Sigmoid colon (tissue), 4 donors: ENCODE results near the gene PPP2R3C.

Source experiments
- CTCF ChIP-seq, 4 experiments: fragments of 450-650 bp in 3 of 4; fragments of 200-600 bp in 1 of 4; IDR thresholded peaks; one replicate each; pipeline ENCODE4 v1.5.1; 2016 to 2019; ENCODE audit warnings: antibody characterized with exemption in 4 of 4, mild to moderate bottlenecking in 3 of 4, moderate library complexity in 2 of 4
- EP300 ChIP-seq, 4 donors: sonication (generic); formaldehyde crosslinking; IDR thresholded peaks; one replicate each; pipeline ENCODE4 v1.6.1; 2017; ENCODE audit warnings: antibody characterized with exemption in 4 of 4
- POLR2A ChIP-seq, 2 donors: fragments of 450-650 bp; IDR thresholded peaks; one replicate each; pipeline ENCODE4 v1.6.1; 2016; ENCODE audit warnings: antibody characterized with exemption in 2 of 2, mild to moderate bottlenecking in 2 of 2, moderate library complexity in 2 of 2
- POLR2AphosphoS5 ChIP-seq, 4 donors: sonication (generic); formaldehyde crosslinking; IDR thresholded peaks; one replicate each; pipeline ENCODE4 v1.6.1; 2017; ENCODE audit warnings: antibody characterized with exemption in 4 of 4

GRCh38 chr14:35047976-35048513 lies 73.7 kb downstream of the PPP2R3C start:
- TF ChIP-seq EP300 (IDR thresholded peaks at IDR 0.05) (no peak), POLR2AphosphoS5 (IDR thresholded peaks at IDR 0.05) (no peak), CTCF (IDR thresholded peaks at IDR 0.05) (no peak), POLR2A (IDR thresholded peaks at IDR 0.05) (no peak)
